Measurements from ENCODE around the gene USP7.

Gene USP7

GRCh38 chr16:8955828-8956227 lies 7.9 kb downstream of the USP7 start:
- H3K4me3 ChIP-seq, result no peak overlapping the region
- no peaks in the 10 kb centered on the region for H3K9me3 ChIP-seq
- H3K27me3 ChIP-seq, result no peaks in the 10 kb centered on the region
- H3K36me3 ChIP-seq, result no peaks in the 10 kb centered on the region
- intact Hi-C loops (cut with DNase I; ENCODE audit: low total_unique reads), result no loop called here
- peaks cover 0 to 93% (median 65%) of the 10 kb centered on the region in 4 donors for H3K4me1 ChIP-seq
- TF ChIP-seq CTCF (IDR thresholded peaks at IDR 0.05), result no peak
- no peak for DNase-seq
- no peak overlapping the region for H3K27ac ChIP-seq

GRCh38 chr16:8953064-8953463 lies 10.6 kb downstream of the USP7 start:
- TF ChIP-seq CTCF (IDR thresholded peaks at IDR 0.05), result no peak
- intact Hi-C loops (cut with DNase I; ENCODE audit: low total_unique reads), result no loop called here
- Histone ChIP-seq H3K27ac (no peak overlapping the region), H3K27me3 (no peaks in the 10 kb centered on the region), H3K9me3 (no peaks in the 10 kb centered on the region), H3K4me1 (peaks cover 0 to 90% (median 54%) of the 10 kb centered on the region in 4 donors), H3K4me3 (no peak overlapping the region), H3K36me3 (no peaks in the 10 kb centered on the region)
- no peak for DNase-seq

GRCh38 chr16:8952281-8952751 lies 11.4 kb downstream of the USP7 start:
- H3K27ac ChIP-seq, result no peak overlapping the region
- no peak for DNase-seq
- no peaks in the 10 kb centered on the region for H3K27me3 ChIP-seq
- TF ChIP-seq CTCF (IDR thresholded peaks at IDR 0.05), result no peak
- peaks cover 0 to 90% (median 50%) of the 10 kb centered on the region in 4 donors for H3K4me1 ChIP-seq
- no peaks in the 10 kb centered on the region for H3K9me3 ChIP-seq
- no peak overlapping the region for H3K4me3 ChIP-seq
- intact Hi-C loops (cut with DNase I; ENCODE audit: low total_unique reads), result no loop called here
- no peaks in the 10 kb centered on the region for H3K36me3 ChIP-seq

GRCh38 chr16:8951447-8952280 lies 12.0 kb downstream of the USP7 start:
- Histone ChIP-seq H3K36me3 (no peaks in the 10 kb centered on the region), H3K27me3 (no peaks in the 10 kb centered on the region), H3K27ac (no peak overlapping the region), H3K4me3 (no peak overlapping the region), H3K4me1 (peaks cover 0 to 89% (median 48%) of the 10 kb centered on the region in 4 donors), H3K9me3 (no peaks in the 10 kb centered on the region)
- DNase-seq, result no peak
- no peak for TF ChIP-seq CTCF (IDR thresholded peaks at IDR 0.05)
- intact Hi-C loops (cut with DNase I; ENCODE audit: low total_unique reads), result no loop called here

GRCh38 chr16:8950580-8951077 lies 13.1 kb downstream of the USP7 start:
- TF ChIP-seq CTCF (IDR thresholded peaks at IDR 0.05), result no peak
- no peak overlapping the region for H3K27ac ChIP-seq
- DNase-seq, result no peak
- H3K4me1 ChIP-seq, result peaks cover 0 to 83% (median 41%) of the 10 kb centered on the region in 4 donors
- intact Hi-C loops (cut with DNase I; ENCODE audit: low total_unique reads), result no loop called here
- H3K4me3 ChIP-seq, result no peak overlapping the region
- no peaks in the 10 kb centered on the region for H3K9me3 ChIP-seq
- no peaks in the 10 kb centered on the region for H3K36me3 ChIP-seq
- no peaks in the 10 kb centered on the region for H3K27me3 ChIP-seq

Data from tibial artery (tissue), 4 donors.